Astrocyte (in vitro differentiated cells and primary cell): Measurements from ENCODE around the gene SERTAD3. TPM values are rescaled to one million over a fixed set of nuclear protein-coding genes. Genes with fewer than 3 reads are reported as not detected.

ENCODE experiments used
- DNase-seq: peaks from one replicate; pipeline ENCODE4 v3.0.0-alpha.2; 2010; ENCODE audit warnings: low read depth
- FAIRE-seq: peaks from 2 replicates; lab custom pipeline; 2011; peaks lifted over from hg19 to GRCh38; lab: Jason Lieb, UNC
- H2AFZ ChIP-seq: 2 replicates; pipeline ENCODE4 v1.6.0; 2012; ENCODE audit warnings: low read depth, low read length, inconsistent platforms
- H3K27ac ChIP-seq: 2 replicates; pipeline ENCODE4 v1.5.1; 2011; ENCODE audit warnings: low read depth, low read length, inconsistent platforms
- H3K27me3 ChIP-seq: 2 replicates; pipeline ENCODE4 v1.6.0; 2011; ENCODE audit warnings: low read length, inconsistent platforms; ENCODE audit not compliant: insufficient read depth
- H3K36me3 ChIP-seq: 2 replicates; pipeline ENCODE4 v1.5.1; 2011; ENCODE audit warnings: low read length, inconsistent platforms; ENCODE audit not compliant: insufficient read depth
- H3K4me1 ChIP-seq: 2 replicates; pipeline ENCODE4 v1.5.1; 2011; ENCODE audit warnings: low read length, inconsistent platforms; ENCODE audit not compliant: insufficient read depth
- H3K4me2 ChIP-seq: 2 replicates; pipeline ENCODE4 v1.6.0; 2012; ENCODE audit warnings: low read length, inconsistent platforms
- H3K4me3 ChIP-seq: 2 replicates; pipeline ENCODE4 v1.5.1; 2011; ENCODE audit warnings: low read depth, mild to moderate bottlenecking, low read length, inconsistent platforms; ENCODE audit not compliant: insufficient read depth
- H3K79me2 ChIP-seq: 2 replicates; pipeline ENCODE4 v1.6.0; 2012; ENCODE audit warnings: mild to moderate bottlenecking, low read length, inconsistent platforms; ENCODE audit not compliant: insufficient read depth
- H3K9ac ChIP-seq: 2 replicates; pipeline ENCODE4 v1.6.0; 2012; ENCODE audit warnings: mild to moderate bottlenecking, low read length, inconsistent platforms
- H3K9me3 ChIP-seq: 2 replicates; pipeline ENCODE4 v1.5.1; 2012; ENCODE audit warnings: low read depth, mild to moderate bottlenecking, low read length, inconsistent platforms; ENCODE audit not compliant: insufficient read depth
- H4K20me1 ChIP-seq: 2 replicates; pipeline ENCODE4 v1.6.0; 2012; ENCODE audit warnings: low read length, inconsistent platforms; ENCODE audit not compliant: insufficient read depth
- H3K27ac Mint-ChIP-seq: one replicate; pipeline ENCODE4 v1.8.0; 2021; ENCODE audit warnings: mild to moderate bottlenecking, mixed read lengths; ENCODE audit not compliant: unreplicated experiment
- H3K27me3 Mint-ChIP-seq: one replicate; pipeline ENCODE4 v1.8.0; 2021; ENCODE audit warnings: low read depth, mixed read lengths; ENCODE audit not compliant: unreplicated experiment
- H3K36me3 Mint-ChIP-seq: one replicate; pipeline ENCODE4 v1.8.0; 2021; ENCODE audit warnings: low read depth, mixed read lengths; ENCODE audit not compliant: unreplicated experiment
- H3K4me1 Mint-ChIP-seq: one replicate; pipeline ENCODE4 v1.8.0; 2021; ENCODE audit warnings: low read depth, mixed read lengths; ENCODE audit not compliant: unreplicated experiment
- H3K4me3 Mint-ChIP-seq: one replicate; pipeline ENCODE4 v1.8.0; 2021; ENCODE audit warnings: mild to moderate bottlenecking, moderate library complexity, mixed read lengths; ENCODE audit not compliant: unreplicated experiment
- H3K9me3 Mint-ChIP-seq: one replicate; pipeline ENCODE4 v1.8.0; 2021; ENCODE audit warnings: mild to moderate bottlenecking, mixed read lengths; ENCODE audit not compliant: unreplicated experiment
- EZH2 ChIP-seq: IDR thresholded peaks from 2 replicates; pipeline ENCODE4 v1.6.1; 2012; ENCODE audit warnings: mild to moderate bottlenecking, low read length, inconsistent platforms; ENCODE audit not compliant: insufficient read depth
- total RNA-seq: library from RNA; stranded (reverse); gene quantifications from 2 replicates; pipeline ENCODE4 v1.2.1, GENCODE V29; 2021
- TF ChIP-seq, protein P1 (sequence below): IDR thresholded peaks from 2 replicates; pipeline ENCODE4 v1.5.1; 2011; ENCODE audit warnings: low read depth, mild to moderate bottlenecking, inconsistent platforms, low read length, moderate library complexity; ENCODE audit not compliant: insufficient read depth

Gene SERTAD3
- total RNA-seq, 1 donor from 2014 or later, result 49.7 TPM

DNA sequence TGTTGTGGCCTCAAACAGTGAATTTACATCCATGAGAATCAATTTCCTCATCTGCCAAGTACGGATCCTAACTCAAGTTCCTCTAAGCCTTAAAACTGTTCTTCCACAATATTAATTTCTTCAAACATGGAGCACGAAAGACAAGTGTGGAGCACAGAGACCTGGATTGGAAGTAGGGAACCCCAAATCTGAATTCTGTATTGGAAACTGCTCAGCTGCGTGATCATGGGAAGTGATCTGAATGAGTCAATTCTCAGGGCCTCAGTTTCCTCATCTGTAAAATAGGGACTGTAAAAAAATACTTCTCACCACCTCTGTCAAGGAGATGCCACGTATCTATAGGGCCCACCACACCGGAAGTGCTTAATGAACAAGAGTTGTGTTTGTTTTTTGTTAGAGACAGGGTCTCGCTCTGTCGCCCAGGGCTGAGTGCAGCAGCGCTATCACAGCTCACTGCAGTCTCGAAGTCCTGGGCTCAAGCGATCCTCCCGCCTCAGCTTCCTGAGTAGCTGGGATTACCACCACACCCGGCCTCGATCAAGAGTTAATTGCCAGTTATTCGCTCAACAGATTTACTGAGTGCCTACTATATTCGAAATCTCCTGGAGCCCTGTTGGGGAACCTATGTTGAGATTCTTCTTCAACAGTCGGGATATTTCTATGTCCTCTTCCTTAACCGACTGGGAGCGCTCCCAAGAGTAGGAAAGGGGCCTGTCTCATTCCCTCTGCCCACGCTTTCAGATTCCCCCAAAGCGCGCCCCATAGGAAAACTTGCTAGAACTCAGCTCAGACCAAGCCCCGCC lies 1.6 kb downstream of the SERTAD3 start:
- Histone ChIP-seq H3K9ac (peak overlapping the region; percentile 98), H3K4me1 (peaks cover 16% of the 10 kb centered on the region), H3K4me3 (peak overlapping the region; percentile 100), H2AFZ (peak overlapping the region; percentile 11), H3K4me2 (peak overlapping the region; percentile 99), H3K27ac (peak overlapping the region; percentile 67), H3K79me2 (peaks cover 41% of the 10 kb centered on the region), H3K27me3 (no peaks in the 10 kb centered on the region), H3K36me3 (peaks cover 17% of the 10 kb centered on the region), H4K20me1 (peaks cover 31% of the 10 kb centered on the region), H3K9me3 (no peaks in the 10 kb centered on the region)
- FAIRE-seq (no peak), DNase-seq (no peak)
- Mint-ChIP-seq H3K36me3 (peaks cover 16% of the 10 kb centered on the region), H3K27ac (peak overlapping the region; percentile 99), H3K4me3 (peak overlapping the region; percentile 97), H3K4me1 (peaks cover 25% of the 10 kb centered on the region), H3K27me3 (no peaks in the 10 kb centered on the region), H3K9me3 (no peaks in the 10 kb centered on the region)
- TF ChIP-seq, protein P1, sequence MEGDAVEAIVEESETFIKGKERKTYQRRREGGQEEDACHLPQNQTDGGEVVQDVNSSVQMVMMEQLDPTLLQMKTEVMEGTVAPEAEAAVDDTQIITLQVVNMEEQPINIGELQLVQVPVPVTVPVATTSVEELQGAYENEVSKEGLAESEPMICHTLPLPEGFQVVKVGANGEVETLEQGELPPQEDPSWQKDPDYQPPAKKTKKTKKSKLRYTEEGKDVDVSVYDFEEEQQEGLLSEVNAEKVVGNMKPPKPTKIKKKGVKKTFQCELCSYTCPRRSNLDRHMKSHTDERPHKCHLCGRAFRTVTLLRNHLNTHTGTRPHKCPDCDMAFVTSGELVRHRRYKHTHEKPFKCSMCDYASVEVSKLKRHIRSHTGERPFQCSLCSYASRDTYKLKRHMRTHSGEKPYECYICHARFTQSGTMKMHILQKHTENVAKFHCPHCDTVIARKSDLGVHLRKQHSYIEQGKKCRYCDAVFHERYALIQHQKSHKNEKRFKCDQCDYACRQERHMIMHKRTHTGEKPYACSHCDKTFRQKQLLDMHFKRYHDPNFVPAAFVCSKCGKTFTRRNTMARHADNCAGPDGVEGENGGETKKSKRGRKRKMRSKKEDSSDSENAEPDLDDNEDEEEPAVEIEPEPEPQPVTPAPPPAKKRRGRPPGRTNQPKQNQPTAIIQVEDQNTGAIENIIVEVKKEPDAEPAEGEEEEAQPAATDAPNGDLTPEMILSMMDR, result no peak
- no peak for TF ChIP-seq EZH2

DNA sequence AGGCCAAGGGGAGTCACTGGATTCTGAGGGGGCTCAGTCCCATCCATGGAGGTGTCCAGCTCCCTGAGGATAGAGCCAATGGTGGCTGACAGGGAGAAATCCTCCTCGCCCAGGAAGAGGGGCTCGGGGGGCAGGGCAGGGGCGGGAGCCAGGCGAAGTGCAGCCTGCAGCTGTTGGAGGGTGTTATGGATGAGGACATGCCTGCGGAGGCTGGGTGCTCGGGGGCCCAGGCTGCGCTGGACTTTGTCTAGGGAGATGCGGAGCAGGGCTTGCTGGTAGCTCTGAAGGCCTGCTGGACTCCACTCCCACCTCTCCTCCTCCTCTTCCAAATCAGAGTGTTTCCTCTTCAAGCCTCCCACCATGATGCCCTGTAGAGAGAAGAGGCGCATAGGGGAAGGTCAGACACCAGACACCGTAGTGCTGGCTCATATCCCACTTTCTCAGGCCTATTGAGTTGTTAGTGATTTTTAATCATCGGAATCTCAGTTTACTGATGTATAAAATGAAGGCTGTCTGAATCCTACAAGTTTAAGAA lies 2.3 kb downstream of the SERTAD3 start:
- H3K27ac ChIP-seq, result peak overlapping the region; percentile 67
- FAIRE-seq (no peak), DNase-seq (no peak)
- peaks cover 17% of the 10 kb centered on the region for H3K36me3 ChIP-seq
- peak overlapping the region; percentile 98 for H3K9ac ChIP-seq
- Mint-ChIP-seq H3K36me3 (peaks cover 16% of the 10 kb centered on the region), H3K4me3 (peak overlapping the region; percentile 97), H3K27ac (peak overlapping the region; percentile 26), H3K9me3 (no peaks in the 10 kb centered on the region), H3K27me3 (no peaks in the 10 kb centered on the region), H3K4me1 (peaks cover 25% of the 10 kb centered on the region)
- H3K27me3 ChIP-seq, result no peaks in the 10 kb centered on the region
- no peaks in the 10 kb centered on the region for H3K9me3 ChIP-seq
- peaks cover 41% of the 10 kb centered on the region for H3K79me2 ChIP-seq
- peak overlapping the region; percentile 99 for H3K4me2 ChIP-seq
- H2AFZ ChIP-seq, result no peak overlapping the region
- H4K20me1 ChIP-seq, result peaks cover 31% of the 10 kb centered on the region
- TF ChIP-seq EZH2, result no peak
- TF ChIP-seq, protein P1, result no peak
- H3K4me1 ChIP-seq, result peaks cover 16% of the 10 kb centered on the region
- H3K4me3 ChIP-seq, result no peak overlapping the region
